ENCODE data around the gene TMEM232. TPM values are rescaled to one million over a fixed set of nuclear protein-coding genes. Genes with fewer than 3 reads are reported as not detected.
"Not testable (repeated sequence)": the region's sequence is repeated elsewhere in the genome, so short reads cannot be mapped to it uniquely, and the experiment has no call there.

TMEM232 gene
- total and polyA plus RNA-seq, 2 donors = 2.0 to 2.3 TPM

DNA sequence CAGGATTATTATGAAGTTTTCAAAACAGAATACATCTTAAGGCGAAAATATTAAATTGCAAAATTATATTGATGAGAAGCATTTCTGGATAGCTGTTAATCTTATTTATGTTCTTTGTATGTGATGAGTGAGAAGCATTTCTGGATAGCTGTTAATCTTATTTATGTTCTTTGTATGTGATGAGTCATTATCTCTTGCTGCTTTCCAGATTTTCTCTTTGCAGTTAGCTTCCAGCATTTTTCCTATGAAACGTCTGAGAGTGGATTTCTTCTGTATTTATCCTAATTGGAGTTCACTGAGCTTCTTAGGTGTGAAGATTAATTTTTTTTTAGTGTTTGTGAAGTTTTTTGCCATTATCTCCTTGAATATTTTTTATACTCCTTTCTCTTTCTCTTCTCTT is 8.2 kb downstream of the TMEM232 start:
- no peaks in the 10 kb centered on the region for H3K27me3 ChIP-seq (ENCODE audit: control insufficient read depth in 2 of 2, insufficient read depth in 1 of 2, low read length in 1 of 2)
- no peaks in the 10 kb centered on the region for H3K36me3 ChIP-seq (ENCODE audit: control insufficient read depth in 2 of 2, insufficient read depth in 2 of 2, low read length in 1 of 2)
- no peaks in the 10 kb centered on the region for H3K4me1 ChIP-seq (ENCODE audit: control insufficient read depth in 2 of 2, insufficient read depth in 2 of 2, low read length in 2 of 2)
- H3K4me3 ChIP-seq (ENCODE audit: low read length in 2 of 2) = no peak overlapping the region
- no peaks in the 10 kb centered on the region for H3K9me3 ChIP-seq (ENCODE audit: control insufficient read depth in 2 of 2, insufficient read depth in 1 of 2, low read length in 1 of 2)
- DNase-seq (ENCODE audit: low read depth in 6 of 9, low spot score in 9 of 9) = no peak
- WGBS = 90% methylated on average over 2 of the region's 2 CpGs
- no peak overlapping the region for H3K27ac ChIP-seq (ENCODE audit: low read depth in 1 of 2, low read length in 1 of 2)

DNA sequence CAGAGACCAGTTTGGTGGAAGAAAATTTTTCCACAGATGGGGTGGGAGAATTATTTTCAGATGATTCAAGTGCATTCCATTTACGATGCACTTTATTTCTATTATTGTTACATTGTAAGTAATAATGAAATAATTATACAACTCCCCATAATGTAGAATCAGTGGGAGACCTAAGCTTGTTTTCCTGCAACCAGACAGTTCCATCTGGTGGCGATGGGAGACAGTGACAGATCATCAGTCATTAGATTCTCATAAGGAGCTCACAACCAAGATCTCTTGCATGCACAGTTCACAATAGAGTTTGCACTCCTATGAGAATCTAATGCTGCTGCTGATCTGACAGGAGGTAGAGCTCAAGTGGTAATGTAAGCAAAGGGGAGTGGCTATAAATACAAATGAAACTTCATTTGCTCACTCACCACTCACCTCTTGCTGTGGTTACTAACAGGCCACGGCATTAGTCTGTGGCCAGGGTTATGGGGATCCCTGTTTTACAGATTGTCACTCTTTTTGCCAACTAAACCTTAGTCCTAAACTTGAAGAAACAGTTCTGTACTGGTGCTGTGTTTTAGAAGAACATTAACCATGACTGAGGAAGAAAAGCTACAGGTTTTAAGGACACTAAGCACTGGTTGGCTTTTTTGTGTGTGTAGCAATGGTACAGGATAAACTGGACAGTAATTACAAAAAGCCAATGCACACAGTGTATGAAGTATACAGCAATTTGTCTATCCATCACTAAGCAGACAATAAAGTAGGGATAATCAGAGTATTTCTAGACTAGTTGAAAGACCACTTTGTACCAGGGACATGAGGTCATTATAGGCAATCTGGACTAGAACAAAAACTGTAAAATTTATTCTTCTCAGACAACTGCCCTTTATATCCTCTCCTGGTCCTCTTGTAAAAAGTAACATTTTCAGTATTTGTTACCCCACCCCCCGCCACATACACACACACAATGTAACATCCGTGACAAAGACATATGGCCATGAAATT is 9.9 kb downstream of the TMEM232 start:
- 97% methylated on average over 5 of the region's 5 CpGs for WGBS
- DNase-seq (ENCODE audit: low read depth in 6 of 9, low spot score in 9 of 9) = no peak
- Histone ChIP-seq H3K27me3 (ENCODE audit: control insufficient read depth in 2 of 2, insufficient read depth in 1 of 2, low read length in 1 of 2) (no peaks in the 10 kb centered on the region), H3K9me3 (ENCODE audit: control insufficient read depth in 2 of 2, insufficient read depth in 1 of 2, low read length in 1 of 2) (no peaks in the 10 kb centered on the region), H3K27ac (ENCODE audit: low read depth in 1 of 2, low read length in 1 of 2) (no peak overlapping the region), H3K4me3 (ENCODE audit: low read length in 2 of 2) (no peak overlapping the region), H3K4me1 (ENCODE audit: control insufficient read depth in 2 of 2, insufficient read depth in 2 of 2, low read length in 2 of 2) (no peaks in the 10 kb centered on the region), H3K36me3 (ENCODE audit: control insufficient read depth in 2 of 2, insufficient read depth in 2 of 2, low read length in 1 of 2) (no peaks in the 10 kb centered on the region)

DNA sequence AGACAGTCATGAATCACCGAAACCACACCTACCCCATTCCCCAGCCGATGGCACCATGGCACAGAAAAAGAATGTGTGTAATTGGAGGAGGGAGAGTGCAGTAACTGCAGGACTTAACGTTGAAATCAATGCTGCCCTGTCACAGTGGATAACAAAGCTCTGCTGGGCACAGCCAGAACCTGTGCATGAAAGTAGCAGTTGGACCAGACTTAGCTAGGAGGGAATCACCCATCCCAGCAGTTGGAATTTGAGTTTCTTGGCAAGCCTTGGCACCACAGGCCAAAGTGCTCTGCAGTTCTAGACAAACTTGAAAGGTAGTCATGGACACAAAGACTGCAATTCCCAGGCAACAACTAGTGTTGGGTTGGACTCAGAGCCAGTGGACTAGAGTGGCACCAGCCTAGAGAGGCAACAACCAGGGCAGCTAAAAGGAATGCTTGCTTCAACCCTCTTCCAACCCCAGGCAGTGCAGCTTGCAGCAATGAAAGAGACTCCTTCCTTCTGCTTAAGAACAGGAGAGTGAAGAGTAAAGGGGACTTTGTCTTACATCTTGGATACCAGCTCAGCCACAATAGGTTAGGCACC is 19.1 kb downstream of the TMEM232 start:
- H3K9me3 ChIP-seq (ENCODE audit: control insufficient read depth in 2 of 2, insufficient read depth in 1 of 2, low read length in 1 of 2) = no peaks in the 10 kb centered on the region
- H3K36me3 ChIP-seq (ENCODE audit: control insufficient read depth in 2 of 2, insufficient read depth in 2 of 2, low read length in 1 of 2) = no peaks in the 10 kb centered on the region
- H3K4me3 ChIP-seq (ENCODE audit: low read length in 2 of 2) = no peak overlapping the region
- H3K4me1 ChIP-seq (ENCODE audit: control insufficient read depth in 2 of 2, insufficient read depth in 2 of 2, low read length in 2 of 2) = no peaks in the 10 kb centered on the region
- no peak for DNase-seq (ENCODE audit: low read depth in 6 of 9, low spot score in 9 of 9)
- H3K27ac ChIP-seq (ENCODE audit: low read depth in 1 of 2, low read length in 1 of 2) = no peak overlapping the region
- no peaks in the 10 kb centered on the region for H3K27me3 ChIP-seq (ENCODE audit: control insufficient read depth in 2 of 2, insufficient read depth in 1 of 2, low read length in 1 of 2)
- WGBS = 86% methylated on average over 3 of the region's 3 CpGs

DNA sequence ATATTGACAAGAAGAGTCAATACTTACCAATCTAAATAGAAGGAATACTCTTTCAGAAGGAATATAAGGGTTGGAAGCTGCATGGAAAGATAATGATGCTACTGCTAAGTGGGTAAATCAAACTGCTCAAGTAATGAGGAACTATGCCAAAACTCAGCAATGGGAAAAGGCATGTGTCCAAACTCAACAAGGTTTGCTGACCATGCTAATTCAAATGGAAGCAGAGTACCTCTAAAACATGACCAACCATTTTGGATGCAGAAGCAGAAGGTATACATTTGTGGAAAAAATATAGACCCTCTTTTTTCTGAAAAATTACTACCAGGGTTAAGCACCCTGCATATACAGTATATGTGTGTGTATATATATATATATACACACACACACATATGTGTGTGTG is 21.1 kb downstream of the TMEM232 start:
- Histone ChIP-seq H3K4me1 (ENCODE audit: control insufficient read depth in 2 of 2, insufficient read depth in 2 of 2, low read length in 2 of 2) (no peaks in the 10 kb centered on the region), H3K27ac (ENCODE audit: low read depth in 1 of 2, low read length in 1 of 2) (no peak overlapping the region), H3K4me3 (ENCODE audit: low read length in 2 of 2) (no peak overlapping the region), H3K36me3 (ENCODE audit: control insufficient read depth in 2 of 2, insufficient read depth in 2 of 2, low read length in 1 of 2) (no peaks in the 10 kb centered on the region), H3K9me3 (ENCODE audit: control insufficient read depth in 2 of 2, insufficient read depth in 1 of 2, low read length in 1 of 2) (no peaks in the 10 kb centered on the region), H3K27me3 (ENCODE audit: control insufficient read depth in 2 of 2, insufficient read depth in 1 of 2, low read length in 1 of 2) (no peaks in the 10 kb centered on the region)
- DNase-seq (ENCODE audit: low read depth in 6 of 9, low spot score in 9 of 9) = no peak

DNA sequence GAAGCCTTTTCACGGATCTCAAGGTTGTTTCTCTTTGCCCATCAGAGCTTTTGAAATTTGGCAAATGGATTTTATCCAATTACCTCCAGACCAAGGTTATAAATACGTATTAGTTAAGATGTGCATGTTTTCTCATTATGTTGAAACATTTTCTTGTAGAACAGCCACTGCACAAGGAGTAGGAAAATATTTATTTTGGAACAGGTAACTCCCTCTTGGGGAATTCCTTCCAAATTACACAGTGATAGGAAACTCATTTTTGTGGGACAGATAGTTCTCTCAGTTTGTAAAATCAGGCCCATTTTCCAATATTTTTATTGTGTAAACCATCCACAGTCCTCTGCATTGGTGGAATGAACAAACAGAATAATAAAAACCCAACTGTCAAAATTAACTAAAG is 23.0 kb downstream of the TMEM232 start:
- Histone ChIP-seq H3K4me1 (ENCODE audit: control insufficient read depth in 2 of 2, insufficient read depth in 2 of 2, low read length in 2 of 2) (no peaks in the 10 kb centered on the region), H3K27me3 (ENCODE audit: control insufficient read depth in 2 of 2, insufficient read depth in 1 of 2, low read length in 1 of 2) (no peaks in the 10 kb centered on the region), H3K9me3 (ENCODE audit: control insufficient read depth in 2 of 2, insufficient read depth in 1 of 2, low read length in 1 of 2) (no peaks in the 10 kb centered on the region), H3K36me3 (ENCODE audit: control insufficient read depth in 2 of 2, insufficient read depth in 2 of 2, low read length in 1 of 2) (no peaks in the 10 kb centered on the region), H3K27ac (ENCODE audit: low read depth in 1 of 2, low read length in 1 of 2) (no peak overlapping the region), H3K4me3 (ENCODE audit: low read length in 2 of 2) (no peak overlapping the region)
- 89% methylated on average over 2 of the region's 2 CpGs for WGBS
- DNase-seq (ENCODE audit: low read depth in 6 of 9, low spot score in 9 of 9) = no peak

DNA sequence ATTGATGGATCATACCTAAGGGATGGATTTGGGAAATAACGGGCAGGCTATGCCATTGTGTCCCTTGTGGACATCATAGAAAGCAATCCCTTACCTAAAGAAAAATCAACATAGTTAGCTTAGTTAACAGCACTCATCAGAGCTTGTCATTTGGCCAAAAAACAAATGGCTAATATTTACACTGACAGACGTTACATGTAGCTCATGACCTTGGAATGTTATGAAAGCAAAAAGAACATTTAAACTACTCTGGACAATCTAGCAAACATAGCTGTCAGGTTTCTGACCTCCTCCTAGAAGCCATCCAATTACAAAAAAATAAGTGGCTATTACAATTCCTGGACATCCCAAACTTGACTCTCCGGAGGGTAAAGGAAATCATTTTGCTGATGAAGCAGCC is 23.8 kb downstream of the TMEM232 start:
- no peak for DNase-seq (ENCODE audit: low read depth in 6 of 9, low spot score in 9 of 9)
- H3K27me3 ChIP-seq (ENCODE audit: control insufficient read depth in 2 of 2, insufficient read depth in 1 of 2, low read length in 1 of 2) = no peaks in the 10 kb centered on the region
- 93% methylated on average over 3 of the region's 3 CpGs for WGBS
- no peaks in the 10 kb centered on the region for H3K9me3 ChIP-seq (ENCODE audit: control insufficient read depth in 2 of 2, insufficient read depth in 1 of 2, low read length in 1 of 2)
- H3K4me1 ChIP-seq (ENCODE audit: control insufficient read depth in 2 of 2, insufficient read depth in 2 of 2, low read length in 2 of 2) = no peaks in the 10 kb centered on the region
- no peaks in the 10 kb centered on the region for H3K36me3 ChIP-seq (ENCODE audit: control insufficient read depth in 2 of 2, insufficient read depth in 2 of 2, low read length in 1 of 2)
- no peak overlapping the region for H3K27ac ChIP-seq (ENCODE audit: low read depth in 1 of 2, low read length in 1 of 2)
- H3K4me3 ChIP-seq (ENCODE audit: low read length in 2 of 2) = no peak overlapping the region

DNA sequence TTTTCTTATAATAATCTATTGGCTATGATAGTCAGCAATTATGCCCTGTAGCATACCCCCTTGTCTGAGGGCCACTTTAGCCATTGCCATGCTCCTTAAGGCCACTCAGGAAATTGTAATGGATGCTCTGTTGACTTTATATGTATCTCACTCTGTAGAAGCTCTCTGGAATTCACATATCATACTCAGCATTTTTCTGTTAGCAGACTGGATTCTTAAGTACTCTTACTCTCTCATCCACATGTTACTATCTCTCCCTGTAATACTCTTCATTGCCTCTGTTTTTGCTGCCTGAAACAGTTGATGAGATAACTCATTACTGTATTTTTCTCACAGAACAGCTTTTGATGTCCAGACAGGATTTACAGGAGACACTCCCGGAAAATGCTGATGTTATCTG is 24.2 kb downstream of the TMEM232 start:
- WGBS = 95% methylated on average over 1 of the region's 1 CpG
- Histone ChIP-seq H3K27me3 (ENCODE audit: control insufficient read depth in 2 of 2, insufficient read depth in 1 of 2, low read length in 1 of 2) (no peaks in the 10 kb centered on the region), H3K27ac (ENCODE audit: low read depth in 1 of 2, low read length in 1 of 2) (no peak overlapping the region), H3K4me1 (ENCODE audit: control insufficient read depth in 2 of 2, insufficient read depth in 2 of 2, low read length in 2 of 2) (no peaks in the 10 kb centered on the region), H3K4me3 (ENCODE audit: low read length in 2 of 2) (no peak overlapping the region), H3K9me3 (ENCODE audit: control insufficient read depth in 2 of 2, insufficient read depth in 1 of 2, low read length in 1 of 2) (no peaks in the 10 kb centered on the region), H3K36me3 (ENCODE audit: control insufficient read depth in 2 of 2, insufficient read depth in 2 of 2, low read length in 1 of 2) (no peaks in the 10 kb centered on the region)
- no peak for DNase-seq (ENCODE audit: low read depth in 6 of 9, low spot score in 9 of 9)

DNA sequence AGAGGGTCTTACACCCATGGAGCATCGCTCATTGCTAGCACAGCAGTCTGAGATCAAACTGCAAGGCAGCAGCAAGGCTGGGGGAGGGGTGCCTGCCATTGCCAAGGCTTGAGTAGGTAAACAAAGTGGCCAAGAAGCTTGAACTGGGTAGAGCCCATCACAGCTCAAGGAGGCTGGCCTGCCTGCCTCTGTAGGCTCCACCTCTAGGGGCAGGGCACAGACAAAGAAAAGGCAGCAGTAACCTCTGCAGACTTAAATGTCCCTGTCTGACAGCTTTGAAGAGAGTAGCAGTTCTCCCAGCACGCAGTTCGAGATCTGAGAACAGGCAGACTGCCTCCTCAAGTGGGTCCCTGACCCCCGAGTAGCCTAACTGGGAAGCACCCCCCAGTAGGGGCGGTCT is 33.8 kb downstream of the TMEM232 start:
- not testable (repeated sequence) for H3K27me3 ChIP-seq (ENCODE audit: control insufficient read depth in 2 of 2, insufficient read depth in 1 of 2, low read length in 1 of 2); H3K4me1 ChIP-seq (ENCODE audit: control insufficient read depth in 2 of 2, insufficient read depth in 2 of 2, low read length in 2 of 2); H3K9me3 ChIP-seq (ENCODE audit: control insufficient read depth in 2 of 2, insufficient read depth in 1 of 2, low read length in 1 of 2); DNase-seq (ENCODE audit: low read depth in 6 of 9, low spot score in 9 of 9); H3K27ac ChIP-seq (ENCODE audit: low read depth in 1 of 2, low read length in 1 of 2); H3K4me3 ChIP-seq (ENCODE audit: low read length in 2 of 2); H3K36me3 ChIP-seq (ENCODE audit: control insufficient read depth in 2 of 2, insufficient read depth in 2 of 2, low read length in 1 of 2)
- WGBS = 90% methylated on average over 5 of the region's 5 CpGs

DNA sequence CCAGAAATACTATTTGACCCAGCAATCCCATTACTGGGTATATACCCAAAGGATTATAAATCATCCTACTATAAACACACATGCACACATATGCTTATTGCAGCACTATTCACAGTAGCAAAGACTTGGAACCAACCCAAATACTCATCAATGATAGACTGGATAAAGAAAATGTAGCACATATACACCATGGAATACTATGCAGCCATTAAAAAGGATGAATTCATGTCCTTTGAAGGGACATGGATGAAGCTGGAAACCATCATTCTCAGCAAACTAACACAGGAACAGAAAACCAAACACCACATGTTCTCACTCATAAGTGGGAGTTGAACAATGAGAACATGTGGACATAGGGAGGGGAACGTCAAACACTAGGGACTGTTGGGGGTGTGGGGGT is 35.9 kb downstream of the TMEM232 start:
- not testable (repeated sequence) for H3K9me3 ChIP-seq (ENCODE audit: control insufficient read depth in 2 of 2, insufficient read depth in 1 of 2, low read length in 1 of 2); H3K4me1 ChIP-seq (ENCODE audit: control insufficient read depth in 2 of 2, insufficient read depth in 2 of 2, low read length in 2 of 2); H3K27me3 ChIP-seq (ENCODE audit: control insufficient read depth in 2 of 2, insufficient read depth in 1 of 2, low read length in 1 of 2); H3K4me3 ChIP-seq (ENCODE audit: low read length in 2 of 2); DNase-seq (ENCODE audit: low read depth in 6 of 9, low spot score in 9 of 9); H3K36me3 ChIP-seq (ENCODE audit: control insufficient read depth in 2 of 2, insufficient read depth in 2 of 2, low read length in 1 of 2); H3K27ac ChIP-seq (ENCODE audit: low read depth in 1 of 2, low read length in 1 of 2)
- WGBS = 93% methylated on average over 1 of the region's 1 CpG

All from thymus (tissue), 11 donors.